ENCODE measurements around the gene FBXO11. TPM values are rescaled to one million over a fixed set of nuclear protein-coding genes. Genes with fewer than 3 reads are reported as not detected.

Gene FBXO11
- total RNA-seq, 1 donor = 57.9 TPM

- Histone ChIP-seq H3K36me3 (ENCODE audit: insufficient read depth, low read length) (no peaks in the 10 kb centered on the region), H3K79me2 (ENCODE audit: insufficient read depth, low read length) (peaks cover 100% of the 10 kb centered on the region), H3K4me3 (ENCODE audit: insufficient read depth, low read length) (no peak overlapping the region), H3K27ac (ENCODE audit: low read depth, low read length) (peak overlapping the region; percentile 55), H3K4me1 (ENCODE audit: insufficient read depth, low read length) (peaks cover 22% of the 10 kb centered on the region), H4K20me1 (ENCODE audit: insufficient read depth, low read length) (peaks cover 74% of the 10 kb centered on the region), H3K9me3 (ENCODE audit: low read depth, low read length) (no peaks in the 10 kb centered on the region), H3K27me3 (ENCODE audit: insufficient read depth, low read length) (no peaks in the 10 kb centered on the region), H3K4me2 (ENCODE audit: insufficient read depth, low read length) (no peak overlapping the region), H2AFZ (ENCODE audit: low read length) (no peak overlapping the region)
- DNase-seq (ENCODE audit: insufficient read length, low spot score, missing footprints) = no peak
- no peak for TF ChIP-seq CTCF (IDR thresholded peaks at IDR 0.05; ENCODE audit: extremely low read depth, low read depth, low read length)
These were observed 36.3 kb downstream of the FBXO11 start for GRCh38 chr2:47869859-47870595.

- Histone ChIP-seq H3K9me3 (ENCODE audit: low read depth, low read length) (no peaks in the 10 kb centered on the region), H3K36me3 (ENCODE audit: insufficient read depth, low read length) (no peaks in the 10 kb centered on the region), H4K20me1 (ENCODE audit: insufficient read depth, low read length) (peaks cover 81% of the 10 kb centered on the region), H3K4me2 (ENCODE audit: insufficient read depth, low read length) (no peak overlapping the region), H2AFZ (ENCODE audit: low read length) (no peak overlapping the region), H3K27me3 (ENCODE audit: insufficient read depth, low read length) (no peaks in the 10 kb centered on the region), H3K79me2 (ENCODE audit: insufficient read depth, low read length) (peaks cover 100% of the 10 kb centered on the region), H3K4me1 (ENCODE audit: insufficient read depth, low read length) (peaks cover 20% of the 10 kb centered on the region), H3K27ac (ENCODE audit: low read depth, low read length) (peak overlapping the region; percentile 44), H3K4me3 (ENCODE audit: insufficient read depth, low read length) (no peak overlapping the region)
- TF ChIP-seq CTCF (IDR thresholded peaks at IDR 0.05; ENCODE audit: extremely low read depth, low read depth, low read length) = no peak
- DNase-seq (ENCODE audit: insufficient read length, low spot score, missing footprints) = no peak
These were observed 37.5 kb downstream of the FBXO11 start for GRCh38 chr2:47868611-47869352.

- Histone ChIP-seq H3K4me1 (ENCODE audit: insufficient read depth, low read length) (peaks cover 20% of the 10 kb centered on the region), H3K79me2 (ENCODE audit: insufficient read depth, low read length) (peaks cover 100% of the 10 kb centered on the region), H3K4me3 (ENCODE audit: insufficient read depth, low read length) (no peak overlapping the region), H3K27ac (ENCODE audit: low read depth, low read length) (peak overlapping the region; percentile 44), H4K20me1 (ENCODE audit: insufficient read depth, low read length) (peaks cover 73% of the 10 kb centered on the region), H2AFZ (ENCODE audit: low read length) (no peak overlapping the region), H3K27me3 (ENCODE audit: insufficient read depth, low read length) (no peaks in the 10 kb centered on the region), H3K9me3 (ENCODE audit: low read depth, low read length) (no peaks in the 10 kb centered on the region), H3K36me3 (ENCODE audit: insufficient read depth, low read length) (no peaks in the 10 kb centered on the region), H3K4me2 (ENCODE audit: insufficient read depth, low read length) (no peak overlapping the region)
- peak; percentile 65 for DNase-seq (ENCODE audit: insufficient read length, low spot score, missing footprints)
- no peak for TF ChIP-seq CTCF (IDR thresholded peaks at IDR 0.05; ENCODE audit: extremely low read depth, low read depth, low read length)
These were observed 39.1 kb downstream of the FBXO11 start for GRCh38 chr2:47867205-47867604.

GRCh38 chr2:47864566-47864965 is 41.7 kb downstream of the FBXO11 start:
- Histone ChIP-seq H3K9me3 (ENCODE audit: low read depth, low read length) (no peaks in the 10 kb centered on the region), H3K36me3 (ENCODE audit: insufficient read depth, low read length) (peaks cover 3% of the 10 kb centered on the region), H3K27ac (ENCODE audit: low read depth, low read length) (no peak overlapping the region), H3K4me1 (ENCODE audit: insufficient read depth, low read length) (peaks cover 11% of the 10 kb centered on the region), H2AFZ (ENCODE audit: low read length) (no peak overlapping the region), H3K4me3 (ENCODE audit: insufficient read depth, low read length) (no peak overlapping the region), H3K79me2 (ENCODE audit: insufficient read depth, low read length) (peaks cover 99% of the 10 kb centered on the region), H3K27me3 (ENCODE audit: insufficient read depth, low read length) (no peaks in the 10 kb centered on the region), H4K20me1 (ENCODE audit: insufficient read depth, low read length) (peaks cover 69% of the 10 kb centered on the region), H3K4me2 (ENCODE audit: insufficient read depth, low read length) (no peak overlapping the region)
- no peak for DNase-seq (ENCODE audit: insufficient read length, low spot score, missing footprints)
- TF ChIP-seq CTCF (IDR thresholded peaks at IDR 0.05; ENCODE audit: extremely low read depth, low read depth, low read length) = no peak

Measured in osteoblast (primary cell).